ENCODE measurements around the gene HIVEP2. TPM values are rescaled to one million over a fixed set of nuclear protein-coding genes. Genes with fewer than 3 reads are reported as not detected.

HIVEP2 gene
- total and polyA plus RNA-seq, 2 of the 4 experiments (the other 2 are of a cell fraction): 4.3 to 11.3 TPM

DNA sequence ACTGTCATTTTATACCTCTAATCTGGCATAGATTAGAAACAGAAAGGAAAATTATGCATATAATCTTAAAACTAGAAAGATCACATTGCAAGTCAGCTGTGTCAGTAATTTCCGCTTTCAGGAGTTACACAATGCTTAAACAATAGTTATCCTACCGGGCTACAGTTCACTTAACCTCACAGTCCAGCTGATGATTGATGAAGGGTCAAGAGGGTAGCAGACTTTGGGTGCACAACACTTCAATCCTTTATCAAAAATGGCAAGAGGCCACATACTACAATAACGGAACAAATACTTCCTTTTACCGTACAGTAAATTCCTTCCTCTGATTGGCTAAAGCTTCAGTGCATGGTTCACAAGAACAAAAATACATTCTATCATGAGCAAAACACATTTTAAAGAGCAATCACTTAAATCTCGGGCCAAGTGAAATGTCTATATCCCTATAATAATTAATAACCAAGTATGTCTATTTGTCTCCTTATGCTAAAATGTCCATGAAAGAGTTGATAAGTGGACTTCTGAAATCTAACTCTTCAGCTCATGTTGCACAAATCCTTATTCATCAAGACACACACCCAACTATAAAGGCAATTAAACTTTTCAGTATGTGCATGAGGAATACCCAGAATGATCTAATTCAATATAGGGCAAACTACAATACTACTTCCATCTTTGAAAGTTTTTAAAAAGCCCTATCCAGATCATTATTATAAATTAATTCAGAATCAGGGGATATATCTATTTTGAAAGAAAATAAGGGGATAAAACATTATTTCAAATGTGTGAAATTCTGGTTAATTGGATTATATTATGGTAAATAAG, 76.8 kb downstream of the HIVEP2 start:
- 0 out of 2 replicates have a peak overlapping the region, but pooled peaks have one; percentile 28 for H3K23ac ChIP-seq (ENCODE audit: low read depth, low read length)
- 0 out of 4 replicates have a peak overlapping the region, but pooled peaks of 1 of the 2 experiments have one; percentile 18 for H4K8ac ChIP-seq (ENCODE audit: low read depth in 2 of 2, low read length in 2 of 2)
- ATAC-seq (ENCODE audit: low read depth) (peak; percentile 35), DNase-seq (peak; percentile 51)
- H4K5ac ChIP-seq (ENCODE audit: low read depth, low read length): no peak overlapping the region; the same call in 1 of the 2 replicates
- no peak overlapping the region for H2AK9ac ChIP-seq (replicated peaks; ENCODE audit: low read depth, low read length, poor library complexity)
- dilution Hi-C loops (cut with HindIII; ENCODE audit: low sequenced_read_pairs, unreplicated experiment): no loop called here
- CTCF ChIA-PET: interaction anchor here (0.5 kb wide), 1 partner anchor 58 kb away, joined by 3 read pairs; no protein-coding TSS in a partner anchor
- peaks cover 7% of the 10 kb centered on the region; the same call in 1 of the 2 replicates for H3K9me1 ChIP-seq (ENCODE audit: insufficient read depth, low read length)
- H3K4ac ChIP-seq (ENCODE audit: low read depth, low read length): no peak overlapping the region
- BruUV-seq (replicated peaks): no TSS peak
- H2BK20ac ChIP-seq (ENCODE audit: low read depth, low read length): no peak overlapping the region
- no peak overlapping the region for H3K9ac ChIP-seq (ENCODE audit: low read depth, low read length)
- H3K9me3 ChIP-seq (ENCODE audit: control insufficient read depth, insufficient read depth, low read length): no peaks in the 10 kb centered on the region
- POLR2A ChIA-PET (ENCODE audit: unreplicated experiment): no interaction called here
- H3K18ac ChIP-seq (ENCODE audit: low read depth, low read length): peak overlapping the region; percentile 11; the same call in 1 of the 2 replicates
- no peak overlapping the region for H2BK15ac ChIP-seq (ENCODE audit: low read depth, low read length)
- H2AK5ac ChIP-seq (ENCODE audit: low read depth, low read length): no peak overlapping the region
- H4K91ac ChIP-seq (ENCODE audit: insufficient read depth, low read depth, low read length): no peak overlapping the region
- H3K14ac ChIP-seq (replicated peaks; ENCODE audit: low read depth, low read length): no peak overlapping the region
- H2BK5ac ChIP-seq (ENCODE audit: low read depth, low read length, poor library complexity, severe bottlenecking): no peak overlapping the region
- no peak overlapping the region for H3K56ac ChIP-seq (ENCODE audit: extremely low read depth, insufficient read depth, low read length)
- H3K4me2 ChIP-seq (ENCODE audit: low read depth, low read length): peak overlapping the region; percentile 90; the same call in 1 of the 2 replicates
- peaks cover 14% of the 10 kb centered on the region for H3K4me1 ChIP-seq (ENCODE audit: control insufficient read depth, insufficient read depth, low read length)
- H3K4me3 ChIP-seq (ENCODE audit: insufficient read depth, low read depth, low read length): peak overlapping the region; percentile 36; the same call in 1 of the 2 replicates
- H3K36me3 ChIP-seq (ENCODE audit: control insufficient read depth, insufficient read depth, low read length): no peaks in the 10 kb centered on the region
- no peak overlapping the region for H3K27ac ChIP-seq (ENCODE audit: insufficient read depth, low read length)
- 17% methylated on average over 2 of the region's 5 CpGs; no CpG with 5 or more reads in 1 of the 2 experiments for WGBS, 2 experiments (ENCODE audit: extremely low coverage in 2 of 2, insufficient read length in 1 of 2)
- no peaks in the 10 kb centered on the region for H4K20me1 ChIP-seq (ENCODE audit: insufficient read depth, low read length)
- in situ Hi-C loops (cut with MboI; ENCODE audit: low sequenced_read_pairs): no loop called here
- TF ChIP-seq CEBPB (IDR thresholded peaks at IDR 0.05; ENCODE audit: low read depth, low read length): peak; percentile 79
- TF ChIP-seq ELK1 (IDR thresholded peaks at IDR 0.05; ENCODE audit: borderline replicate concordance, low read depth, low read length): no peak
- intact Hi-C loops (cut with micrococcal nuclease): no loop called here
- H3K79me1 ChIP-seq (ENCODE audit: low read depth in 1 of 2, low read length in 2 of 2): peaks cover 30 to 65% of the 10 kb centered on the region in 2 experiments
- no peak overlapping the region for H2BK120ac ChIP-seq (ENCODE audit: low read depth, low read length)
- no peak overlapping the region for H2AFZ ChIP-seq (replicated peaks; ENCODE audit: low read length, poor library complexity)
- no peaks in the 10 kb centered on the region for H3K27me3 ChIP-seq (ENCODE audit: control insufficient read depth, insufficient read depth, low read length)
